GM19463 (cell line): ENCODE data around the gene RAD51C.
"Not testable (repeated sequence)": the region's sequence is repeated elsewhere in the genome, so short reads cannot be mapped to it uniquely, and the experiment has no call there.

ENCODE experiments used
- ATAC-seq: cut with Tn5 transposase; IDR thresholded peaks from one replicate; pipeline ENCODE4 v1.9.1; 2021; ENCODE audit warnings: mild to moderate bottlenecking, moderate library complexity; ENCODE audit not compliant: unreplicated experiment

RAD51C gene

DNA sequence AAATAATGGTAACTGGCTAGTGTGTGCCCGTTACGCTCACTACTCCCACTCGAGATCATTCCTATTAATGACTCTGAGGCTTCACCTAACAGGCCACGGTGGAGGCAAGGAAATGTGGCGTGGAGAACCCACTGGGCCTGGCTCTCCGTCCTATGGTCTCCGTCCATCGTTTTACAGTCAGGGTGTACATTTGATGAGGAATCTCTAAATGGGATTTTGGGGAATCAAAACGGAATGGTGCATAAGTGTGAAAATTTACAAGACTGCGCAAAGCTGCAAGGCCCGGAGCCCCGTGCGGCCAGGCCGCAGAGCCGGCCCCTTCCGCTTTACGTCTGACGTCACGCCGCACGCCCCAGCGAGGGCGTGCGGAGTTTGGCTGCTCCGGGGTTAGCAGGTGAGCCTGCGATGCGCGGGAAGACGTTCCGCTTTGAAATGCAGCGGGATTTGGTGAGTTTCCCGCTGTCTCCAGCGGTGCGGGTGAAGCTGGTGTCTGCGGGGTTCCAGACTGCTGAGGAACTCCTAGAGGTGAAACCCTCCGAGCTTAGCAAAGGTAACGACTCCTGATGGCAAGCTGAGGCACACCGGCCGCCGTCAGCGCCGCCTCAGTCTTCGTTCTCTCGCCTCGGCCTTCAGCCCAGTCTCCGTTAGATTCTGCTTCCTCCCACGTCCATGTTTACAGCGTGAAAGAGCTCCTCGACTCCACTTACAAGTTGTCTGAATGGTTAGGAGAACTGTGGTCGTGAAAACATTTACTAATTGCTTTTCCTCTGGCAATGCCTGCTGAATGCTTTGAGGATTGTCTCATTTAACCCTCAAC is at the start of gene RAD51C:
RAD51C (plus strand) TSS at position 364 of the 817 bp plus-strand sequence; CDS start at position 406, 42 bp downstream.
- peak; percentile 99 for ATAC-seq

- ATAC-seq = no peak
Measured at GRCh38 chr17:58643147-58643546, 49.3 kb upstream of the RAD51C start.

GRCh38 chr17:58648236-58648635 is 44.2 kb upstream of the RAD51C start:
- ATAC-seq = no peak

DNA sequence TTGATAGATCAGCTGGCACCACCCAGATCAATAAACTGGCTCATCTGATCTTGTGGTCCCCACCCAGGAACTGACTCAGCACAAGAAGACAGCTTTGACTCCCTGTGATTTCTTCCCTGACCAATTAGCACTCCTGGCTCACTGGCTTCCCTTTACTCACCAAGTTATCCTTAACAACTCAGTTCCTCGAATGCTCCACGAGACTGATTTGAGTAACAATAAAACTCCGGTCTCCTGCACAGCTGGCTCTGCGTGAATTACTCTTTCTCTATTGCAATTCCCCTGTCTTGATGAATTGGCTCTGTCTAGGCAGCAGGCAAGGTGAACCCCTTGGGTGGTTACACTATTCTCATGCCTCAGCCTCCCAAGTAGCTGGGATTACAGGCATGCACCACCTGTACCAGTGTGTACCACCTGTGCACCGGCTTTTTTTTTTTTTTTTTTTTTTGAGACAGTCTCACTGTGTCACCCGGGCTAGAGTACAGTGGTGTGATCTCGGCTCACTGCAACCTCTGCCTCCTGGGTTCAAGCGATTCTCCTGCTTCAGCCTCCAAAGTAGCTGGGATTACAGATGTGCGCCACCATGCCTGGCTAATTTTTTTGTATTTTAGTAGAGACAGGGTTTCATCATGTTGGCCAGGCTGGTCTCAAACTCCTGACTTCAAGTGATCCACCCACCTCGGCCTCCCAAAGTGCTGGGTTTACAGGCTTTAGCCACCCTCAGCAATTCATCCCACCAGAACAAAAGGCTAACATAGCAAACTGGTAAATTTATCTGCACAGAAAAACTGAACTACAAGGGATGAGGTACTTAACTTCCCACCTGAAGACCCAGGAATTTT is 34.2 kb upstream of the RAD51C start:
- not testable (repeated sequence) for ATAC-seq

GRCh38 chr17:58658804-58659713 is 33.3 kb upstream of the RAD51C start:
- ATAC-seq = peak; percentile 64

- ATAC-seq = not testable (repeated sequence)
Measured at GRCh38 chr17:58659714-58660084, 32.7 kb upstream of the RAD51C start.

- no peak for ATAC-seq
Measured at GRCh38 chr17:58660621-58661020, 31.8 kb upstream of the RAD51C start.

DNA sequence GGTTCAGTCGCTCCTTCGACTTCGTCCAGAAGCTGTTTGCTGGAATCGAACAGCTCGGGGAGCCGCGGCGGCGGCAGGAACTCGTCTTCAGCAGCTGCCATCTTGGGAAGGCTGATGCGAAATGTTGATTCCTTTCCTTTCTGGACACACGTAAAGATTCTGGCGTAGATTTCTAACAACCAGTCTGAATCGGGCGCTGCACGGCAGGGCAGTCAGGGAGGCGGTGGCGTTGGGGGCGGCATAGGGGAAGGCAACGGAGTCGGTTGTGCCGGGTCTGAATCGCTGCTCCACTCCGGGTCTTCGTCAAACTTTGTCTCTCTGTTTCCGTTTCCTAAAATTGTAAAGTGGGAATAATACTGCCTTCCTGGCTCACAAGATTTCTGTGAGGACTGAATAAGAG is 30.9 kb upstream of the RAD51C start:
- no peak for ATAC-seq

- ATAC-seq = no peak
Measured at GRCh38 chr17:58664302-58664701, 28.1 kb upstream of the RAD51C start.

GRCh38 chr17:58665946-58666857 is 26.2 kb upstream of the RAD51C start:
- ATAC-seq = no peak

- ATAC-seq = no peak
Measured at GRCh38 chr17:58666858-58667267, 25.5 kb upstream of the RAD51C start.

DNA sequence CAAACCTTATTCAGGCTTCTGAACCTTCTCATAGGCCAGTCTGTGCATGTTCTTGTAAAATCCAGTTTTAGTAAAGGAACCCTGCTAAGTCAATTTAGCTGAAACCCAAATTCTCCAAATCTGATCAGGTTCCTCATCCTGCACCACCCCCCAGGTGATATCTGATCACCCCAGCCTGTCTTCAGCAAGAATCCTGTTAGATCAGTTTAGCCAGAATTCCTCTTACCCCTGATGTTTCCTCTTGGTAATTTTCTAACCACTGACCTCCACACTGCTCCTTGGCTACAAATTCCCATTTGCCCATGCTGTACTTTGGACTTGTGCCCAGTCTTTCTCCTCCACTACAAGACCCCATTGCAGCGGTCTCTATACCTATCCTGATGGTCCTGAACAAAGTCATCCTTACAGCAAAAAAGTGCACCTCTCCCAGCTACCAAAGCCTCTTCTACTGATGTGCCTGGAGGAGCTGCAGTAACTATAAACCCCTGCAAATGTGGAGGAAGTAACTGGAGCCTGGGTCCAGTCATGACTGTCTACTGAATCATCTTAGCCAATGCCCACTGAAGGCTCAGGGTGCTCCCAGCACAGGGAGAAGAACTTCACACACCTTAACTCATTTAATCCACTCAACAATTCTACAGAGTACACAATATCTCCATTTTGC is 24.3 kb upstream of the RAD51C start:
- ATAC-seq = no peak

GRCh38 chr17:58668598-58668935 is 23.8 kb upstream of the RAD51C start:
- ATAC-seq = no peak

- no peak for ATAC-seq
Measured at GRCh38 chr17:58669853-58670252, 22.5 kb upstream of the RAD51C start.

GRCh38 chr17:58671969-58672368 is 20.4 kb upstream of the RAD51C start:
- no peak for ATAC-seq

- no peak for ATAC-seq
Measured at GRCh38 chr17:58677194-58677880, 15.1 kb upstream of the RAD51C start.

DNA sequence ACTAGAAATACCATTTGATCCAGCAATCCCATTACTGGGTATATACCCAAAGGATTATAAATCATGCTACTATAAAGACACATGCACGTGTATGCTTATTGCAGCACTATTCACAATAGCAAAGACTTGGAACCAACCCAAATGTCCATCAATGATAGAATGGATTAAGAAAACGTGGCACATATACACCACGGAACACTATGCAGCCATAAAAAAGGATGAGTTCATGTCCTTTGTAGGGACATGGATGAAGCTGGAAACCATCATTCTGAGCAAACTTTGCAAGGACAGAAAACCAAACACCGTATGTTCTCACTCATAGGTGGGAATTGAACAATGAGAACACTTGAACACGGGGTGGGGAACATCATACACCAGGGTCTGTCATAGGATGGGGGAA is 14.1 kb upstream of the RAD51C start:
- not testable (repeated sequence) for ATAC-seq

DNA sequence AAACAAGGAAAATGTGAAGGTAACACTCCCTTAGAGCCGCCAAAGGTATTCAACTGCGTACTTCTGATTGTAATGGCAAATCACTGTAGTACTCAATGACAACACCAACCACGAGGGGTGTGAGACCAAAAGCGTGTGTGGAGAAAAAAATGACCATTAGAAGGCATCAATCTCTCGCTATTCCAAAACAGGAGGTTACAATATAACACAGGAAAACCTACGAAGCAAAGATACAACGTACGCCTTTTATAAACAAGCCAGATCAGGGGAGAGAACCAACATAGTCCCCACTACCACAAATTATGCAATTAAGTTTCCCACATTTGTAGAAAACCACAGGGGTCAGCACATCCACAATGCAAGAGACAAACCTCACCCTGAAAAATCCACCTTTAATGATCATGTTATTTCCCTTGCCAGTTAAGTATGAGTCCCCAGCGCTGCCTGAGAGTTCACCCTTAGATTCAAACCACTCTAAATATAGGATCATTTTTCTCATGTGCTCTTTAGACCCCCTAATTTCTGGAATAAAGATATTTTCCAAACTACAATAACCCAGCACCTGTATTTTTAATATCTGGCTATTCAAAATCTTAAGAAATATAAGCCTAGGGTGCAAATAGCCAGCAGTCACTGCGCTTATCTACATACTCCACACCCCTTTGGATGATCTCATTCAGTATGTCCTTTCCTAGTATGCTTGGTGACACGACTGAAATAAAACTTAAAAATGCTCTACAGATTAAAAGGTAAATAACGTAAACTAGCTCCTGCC is 13.0 kb upstream of the RAD51C start:
- ATAC-seq = no peak
